NCI-H1048 (cell line): ENCODE data around the gene SELENOO.
A peak's percentile ranks its signal among the peaks of the same experiment; 100 is the strongest.

Experiments
- DNase-seq: peaks from one replicate; lab custom pipeline; 2025; lab: John Stamatoyannopoulos, UW

The SELENOO gene

GRCh38 chr22:50184902-50185374 is 15.9 kb upstream of the SELENOO start:
- no peak for DNase-seq

GRCh38 chr22:50185375-50186087 is 15.3 kb upstream of the SELENOO start, which contains the start of gene TRABD:
Gene TRABD, plus strand, starts transcription at chr22:50185913. Its CDS starts 7,148 bp downstream, at chr22:50193061.
- DNase-seq, result peak; percentile 89

GRCh38 chr22:50186181-50186714 is 14.6 kb upstream of the SELENOO start:
- no peak for DNase-seq

- DNase-seq, result no peak
Observed at GRCh38 chr22:50186761-50187523, 13.9 kb upstream of the SELENOO start.

- no peak for DNase-seq
Observed at GRCh38 chr22:50188356-50188755, 12.5 kb upstream of the SELENOO start.

GRCh38 chr22:50189184-50189848 is 11.5 kb upstream of the SELENOO start:
- no peak for DNase-seq

GRCh38 chr22:50189849-50190181 is 11.0 kb upstream of the SELENOO start:
- DNase-seq, result no peak

GRCh38 chr22:50190182-50190940 is 10.4 kb upstream of the SELENOO start:
- DNase-seq, result no peak

GRCh38 chr22:50190941-50191741 is 9.7 kb upstream of the SELENOO start:
- no peak for DNase-seq

GRCh38 chr22:50192436-50193204 is 8.2 kb upstream of the SELENOO start:
- DNase-seq, result no peak

- DNase-seq, result no peak
Observed at GRCh38 chr22:50193621-50194020, 7.2 kb upstream of the SELENOO start.

GRCh38 chr22:50194037-50194805 is 6.6 kb upstream of the SELENOO start:
- no peak for DNase-seq

- no peak for DNase-seq
Observed at GRCh38 chr22:50196256-50196655, 4.6 kb upstream of the SELENOO start.

GRCh38 chr22:50197000-50197800 is 3.6 kb upstream of the SELENOO start:
- no peak for DNase-seq

- no peak for DNase-seq
Observed at GRCh38 chr22:50197856-50198623, 2.8 kb upstream of the SELENOO start.

GRCh38 chr22:50198624-50199017 is 2.2 kb upstream of the SELENOO start:
- no peak for DNase-seq

GRCh38 chr22:50199251-50199721 is 1.5 kb upstream of the SELENOO start:
- no peak for DNase-seq
